OCI-LY7 (cell line): ENCODE measurements around the gene ATXN1L. TPM values are rescaled to one million over a fixed set of nuclear protein-coding genes. Genes with fewer than 3 reads are reported as not detected.
A peak's percentile ranks its signal among the peaks of the same experiment; 100 is the strongest.

ENCODE experiments used
- BruUV-seq: library from RNA; stranded (reverse); fragments of 400-500 nt; replicated peaks from 2 replicates; lab custom pipeline; 2021; lab: Mats Ljungman, UMichigan
- CTCF ChIA-PET: fragments of 300-600 bp; sonication (Branson Sonifier 250); formaldehyde crosslinking; loops from one replicate; lab custom pipeline; 2022; ENCODE audit warnings: antibody characterized with exemption; ENCODE audit not compliant: unreplicated experiment; lab: Charles Lee
- POLR2A ChIA-PET: fragments of 300-600 bp; sonication (Branson Sonifier 250); formaldehyde crosslinking; loops from one replicate; lab custom pipeline; 2022; ENCODE audit warnings: antibody characterized with exemption; lab: Charles Lee
- DNase-seq: peaks from one replicate; pipeline ENCODE4 v3.0.0-alpha.2; 2015; ENCODE audit warnings: low spot score
- H2AFZ ChIP-seq: fragments of 200-600 bp; sonication (generic), shearing (Covaris generic); 2 replicates; pipeline ENCODE4 v1.6.1; 2014; ENCODE audit warnings: mild to moderate bottlenecking, antibody characterized with exemption, low read length, moderate library complexity
- H3K27ac ChIP-seq: fragments of 200-600 bp; sonication (generic); 2 replicates; pipeline ENCODE4 v1.5.1; 2014; ENCODE audit warnings: mixed run types, low read depth, mild to moderate bottlenecking, moderate library complexity, low read length, inconsistent platforms; ENCODE audit not compliant: poor library complexity, severe bottlenecking
- H3K36me3 ChIP-seq: fragments of 200-600 bp; sonication (generic); 2 replicates; pipeline ENCODE4 v1.6.1; 2014; ENCODE audit warnings: mild to moderate bottlenecking, antibody characterized with exemption, low read length, moderate library complexity, mixed read lengths; ENCODE audit not compliant: insufficient read depth
- H3K4me1 ChIP-seq: fragments of 200-600 bp; sonication (generic); 2 replicates; pipeline ENCODE4 v1.5.1; 2014; ENCODE audit warnings: mild to moderate bottlenecking, low read length; ENCODE audit not compliant: insufficient read depth, poor library complexity, severe bottlenecking
- H3K4me2 ChIP-seq: fragments of 200-600 bp; sonication (generic); 2 replicates; pipeline ENCODE4 v1.6.1; 2014; ENCODE audit warnings: mild to moderate bottlenecking, low read length
- H3K4me3 ChIP-seq: fragments of 200-600 bp; sonication (generic); 2 replicates; pipeline ENCODE4 v1.5.1; 2014; ENCODE audit warnings: mild to moderate bottlenecking, low read depth, low read length; ENCODE audit not compliant: poor library complexity, severe bottlenecking
- H3K79me2 ChIP-seq: fragments of 200-600 bp; sonication (generic); 2 replicates; pipeline ENCODE4 v1.6.1; 2016; ENCODE audit warnings: low read depth, mild to moderate bottlenecking, low read length, moderate library complexity, mixed read lengths; ENCODE audit not compliant: insufficient read depth
- H3K9me2 ChIP-seq: fragments of 200-600 bp; sonication (generic); 2 replicates; pipeline ENCODE4 v1.6.1; 2016; ENCODE audit warnings: mild to moderate bottlenecking, low read length, mixed read lengths; ENCODE audit not compliant: insufficient read depth
- H3K9me3 ChIP-seq: fragments of 200-600 bp; sonication (generic); 2 replicates; pipeline ENCODE4 v1.6.1; 2014; ENCODE audit warnings: mild to moderate bottlenecking, mixed run types, low read length, mixed read lengths
- H4K20me1 ChIP-seq: fragments of 200-600 bp; sonication (generic); 2 replicates; pipeline ENCODE4 v1.6.1; 2014; ENCODE audit warnings: mild to moderate bottlenecking, antibody characterized with exemption, low read length, moderate library complexity, mixed read lengths; ENCODE audit not compliant: insufficient read depth
- EZH2phosphoT487 ChIP-seq: fragments of 200-600 bp; sonication (generic); IDR thresholded peaks from 2 replicates; pipeline ENCODE4 v1.6.1; 2018; ENCODE audit warnings: low read depth, borderline replicate concordance, mild to moderate bottlenecking, mixed run types, antibody characterized with exemption, low read length, moderate library complexity, mixed read lengths
- intact Hi-C: fragments of 100-400 bp; cut with micrococcal nuclease; formaldehyde crosslinking; loops from one replicate; pipeline ENCODE4 v1.10.0; 2022; ENCODE audit not compliant: unreplicated experiment
- total RNA-seq, 2 experiments: library from RNA; depleted of rRNA in 1 of 2; stranded (reverse); fragments of >200 nt in 1 of 2; shearing (Covaris generic) in 1 of 2; gene quantifications; 2 replicates each; pipeline ENCODE4 v1.2.3, GENCODE V29; 2014 to 2022
- TF ChIP-seq, protein P1 (sequence below): fragments of 200-600 bp; sonication (generic); conservative IDR thresholded peaks from 2 replicates; pipeline ENCODE4 v1.5.1; 2014; ENCODE audit warnings: mild to moderate bottlenecking, antibody characterized with exemption, low read length, moderate library complexity, mixed read lengths

ATXN1L gene
- total RNA-seq, 2 experiments from 2014 or later, result 12.5 to 19.5 TPM

- BruUV-seq, result no TSS peak
- Histone ChIP-seq H3K9me3 (no peaks in the 10 kb centered on the region), H4K20me1 (peaks cover 6% of the 10 kb centered on the region; the same call in 1 of the 2 replicates), H3K27ac (peak within 1 kb of the TSS; percentile 63), H2AFZ (peak within 1 kb of the TSS; percentile 99), H3K4me3 (peak within 1 kb of the TSS; percentile 95), H3K4me2 (peak within 1 kb of the TSS; percentile 100), H3K79me2 (no peaks in the 10 kb centered on the region), H3K9me2 (no peaks in the 10 kb centered on the region), H3K4me1 (peaks cover 44% of the 10 kb centered on the region), H3K36me3 (peaks cover 8% of the 10 kb centered on the region)
- intact Hi-C loops, result loop anchor here (1.0 to 10.0 kb wide), 8 partner anchors 11 to 319 kb away; partner anchors contain the start of genes AP1G1, ATXN1L, DHODH and DHX38
- ChIA-PET POLR2A (interaction anchor here (0.6 to 3.5 kb wide), 11 partner anchors 11 to 596 kb away, joined by 3 to 19 read pairs (median 4); partner anchors contain the start of gene IST1), CTCF (interaction anchor here (0.8 kb wide), 1 partner anchor 10 kb away, joined by 3 read pairs; no protein-coding TSS in a partner anchor)
- TF ChIP-seq, protein P1, sequence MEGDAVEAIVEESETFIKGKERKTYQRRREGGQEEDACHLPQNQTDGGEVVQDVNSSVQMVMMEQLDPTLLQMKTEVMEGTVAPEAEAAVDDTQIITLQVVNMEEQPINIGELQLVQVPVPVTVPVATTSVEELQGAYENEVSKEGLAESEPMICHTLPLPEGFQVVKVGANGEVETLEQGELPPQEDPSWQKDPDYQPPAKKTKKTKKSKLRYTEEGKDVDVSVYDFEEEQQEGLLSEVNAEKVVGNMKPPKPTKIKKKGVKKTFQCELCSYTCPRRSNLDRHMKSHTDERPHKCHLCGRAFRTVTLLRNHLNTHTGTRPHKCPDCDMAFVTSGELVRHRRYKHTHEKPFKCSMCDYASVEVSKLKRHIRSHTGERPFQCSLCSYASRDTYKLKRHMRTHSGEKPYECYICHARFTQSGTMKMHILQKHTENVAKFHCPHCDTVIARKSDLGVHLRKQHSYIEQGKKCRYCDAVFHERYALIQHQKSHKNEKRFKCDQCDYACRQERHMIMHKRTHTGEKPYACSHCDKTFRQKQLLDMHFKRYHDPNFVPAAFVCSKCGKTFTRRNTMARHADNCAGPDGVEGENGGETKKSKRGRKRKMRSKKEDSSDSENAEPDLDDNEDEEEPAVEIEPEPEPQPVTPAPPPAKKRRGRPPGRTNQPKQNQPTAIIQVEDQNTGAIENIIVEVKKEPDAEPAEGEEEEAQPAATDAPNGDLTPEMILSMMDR, result peak; percentile 77
- TF ChIP-seq EZH2phosphoT487, result no peak
- peak; percentile 91 for DNase-seq
These were observed 38.3 kb downstream of the ATXN1L start, which contains the start of gene ZNF821 for GRCh38 chr16:71883849-71884638. ZNF821 (minus strand) TSS chr16:71884182; CDS start chr16:71879946, 4,236 bp downstream.

DNA sequence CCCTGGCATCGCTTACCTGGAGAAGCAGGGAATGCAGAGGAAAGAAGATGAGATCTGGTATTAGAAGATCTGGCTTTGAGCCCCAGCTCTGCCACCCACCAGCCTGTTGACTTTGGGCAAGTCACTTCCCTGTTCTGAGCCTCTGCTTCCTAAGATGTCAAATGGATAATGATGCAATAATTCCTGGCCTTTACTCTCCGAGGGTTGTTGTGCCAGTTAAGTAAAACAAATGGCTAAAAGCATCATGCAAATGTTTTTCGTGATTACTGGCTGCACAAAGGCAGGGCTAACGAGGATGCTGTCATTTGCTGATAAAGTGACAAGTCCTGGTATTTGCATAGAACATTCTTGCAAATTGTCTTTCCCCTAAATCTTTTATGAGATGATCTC, 39.5 kb downstream of the ATXN1L start:
- Histone ChIP-seq H3K79me2 (no peaks in the 10 kb centered on the region), H3K36me3 (no peaks in the 10 kb centered on the region), H3K4me2 (peak overlapping the region; percentile 100; the same call in 1 of the 2 replicates), H3K4me1 (peaks cover 43% of the 10 kb centered on the region), H3K4me3 (peak overlapping the region; percentile 95), H3K9me3 (no peaks in the 10 kb centered on the region), H3K27ac (no peak overlapping the region), H4K20me1 (peaks cover 6% of the 10 kb centered on the region; the same call in 1 of the 2 replicates), H2AFZ (peak overlapping the region; percentile 65; the same call in 1 of the 2 replicates), H3K9me2 (no peaks in the 10 kb centered on the region)
- POLR2A ChIA-PET, result interaction anchor here (1.1 to 3.5 kb wide), 4 partner anchors 11 to 45 kb away, joined by 3 to 18 read pairs (median 4); partner anchors contain the start of gene IST1
- CTCF ChIA-PET, result interaction anchor here (1.0 kb wide), 1 partner anchor 76 kb away, joined by 4 read pairs; no protein-coding TSS in a partner anchor
- TF ChIP-seq, protein P1, result no peak
- no peak for TF ChIP-seq EZH2phosphoT487
- BruUV-seq, result no TSS peak
- no peak for DNase-seq
- intact Hi-C loops, result loop anchor here (2.0 to 10.0 kb wide), 3 partner anchors 162 to 320 kb away; partner anchors contain the start of genes DHX38 and TXNL4B
